Muscle layer of colon (tissue), 2 donors: ENCODE results near the gene MPND.

Experiments used
- H3K27ac ChIP-seq: one replicate; pipeline ENCODE4 v1.7.0; 2013; ENCODE audit warnings: low read depth, mild to moderate bottlenecking, low read length, moderate library complexity
- H3K27me3 ChIP-seq, 2 donors: one replicate each; pipeline ENCODE4 v1.7.0; 2013; ENCODE audit warnings: low read length in 2 of 2, mild to moderate bottlenecking in 2 of 2; ENCODE audit not compliant: insufficient read depth in 2 of 2, control insufficient read depth in 1 of 2
- H3K36me3 ChIP-seq: one replicate; pipeline ENCODE4 v1.7.0; 2013; ENCODE audit warnings: mild to moderate bottlenecking, low read length; ENCODE audit not compliant: insufficient read depth
- H3K4me1 ChIP-seq: one replicate; pipeline ENCODE4 v1.7.0; 2013; ENCODE audit warnings: mild to moderate bottlenecking, low read length; ENCODE audit not compliant: insufficient read depth
- H3K4me3 ChIP-seq, 2 donors: one replicate each; pipeline ENCODE4 v1.7.0; 2013; ENCODE audit warnings: low read length in 2 of 2, low read depth in 1 of 2, mild to moderate bottlenecking in 1 of 2, moderate library complexity in 1 of 2
- H3K9ac ChIP-seq: one replicate; pipeline ENCODE4 v1.7.0; 2013; ENCODE audit warnings: low read length
- H3K9me3 ChIP-seq: one replicate; pipeline ENCODE4 v1.7.0; 2013; ENCODE audit warnings: mild to moderate bottlenecking, low read length
- donor health status: abdominal sarcoma.
- donor health status: Adenocarcinoma of cecum.

Gene MPND

GRCh38 chr19:4343370-4344307 is at the start of gene MPND:
TSS of gene MPND (plus strand) at chr19:4343562. CDS start at chr19:4343594, 32 bp downstream.
- Histone ChIP-seq H3K36me3 (peaks cover 11% of the 10 kb centered on the region), H3K9ac (peak within 1 kb of the TSS; percentile 72), H3K4me3 (peak within 1 kb of the TSS; percentile 74 to 88), H3K27me3 (no peaks in the 10 kb centered on the region), H3K4me1 (peaks cover 12% of the 10 kb centered on the region), H3K27ac (peak within 1 kb of the TSS; percentile 98), H3K9me3 (no peaks in the 10 kb centered on the region)

GRCh38 chr19:4294389-4294788 is 49.0 kb upstream of the MPND start:
- Histone ChIP-seq H3K9ac (no peak overlapping the region), H3K27me3 (peaks cover 0 to 3% of the 10 kb centered on the region in 2 donors), H3K36me3 (no peaks in the 10 kb centered on the region), H3K4me3 (no peak overlapping the region), H3K9me3 (no peaks in the 10 kb centered on the region), H3K4me1 (no peaks in the 10 kb centered on the region), H3K27ac (no peak overlapping the region)

- Histone ChIP-seq H3K27me3 (peaks cover 0 to 3% of the 10 kb centered on the region in 2 donors), H3K9me3 (no peaks in the 10 kb centered on the region), H3K36me3 (no peaks in the 10 kb centered on the region), H3K4me3 (no peak overlapping the region), H3K9ac (no peak overlapping the region), H3K4me1 (no peaks in the 10 kb centered on the region), H3K27ac (no peak overlapping the region)
These were observed 47.2 kb upstream of the MPND start for GRCh38 chr19:4295972-4296771.

- H3K4me3 ChIP-seq: no peak overlapping the region
- H3K27me3 ChIP-seq: peaks cover 0 to 3% of the 10 kb centered on the region in 2 donors
- H3K27ac ChIP-seq: no peak overlapping the region
These were observed 45.2 kb upstream of the MPND start for GRCh38 chr19:4297901-4298809.

GRCh38 chr19:4298810-4299550 is 44.4 kb upstream of the MPND start:
- Histone ChIP-seq H3K36me3 (no peaks in the 10 kb centered on the region), H3K27ac (no peak overlapping the region), H3K27me3 (peaks cover 1 to 5% of the 10 kb centered on the region in 2 donors), H3K9ac (no peak overlapping the region), H3K9me3 (no peaks in the 10 kb centered on the region), H3K4me1 (no peaks in the 10 kb centered on the region), H3K4me3 (no peak overlapping the region)

More at GRCh38 chr19:4297901-4298809, 45.2 kb upstream of the MPND start:
- Histone ChIP-seq H3K9ac (no peak overlapping the region), H3K4me1 (no peaks in the 10 kb centered on the region), H3K36me3 (no peaks in the 10 kb centered on the region), H3K9me3 (no peaks in the 10 kb centered on the region)

- H3K4me1 ChIP-seq: no peaks in the 10 kb centered on the region
- no peaks in the 10 kb centered on the region for H3K36me3 ChIP-seq
- H3K9ac ChIP-seq: no peak overlapping the region
- H3K27me3 ChIP-seq: peaks cover 4 to 14% of the 10 kb centered on the region in 2 donors
- no peak overlapping the region for H3K4me3 ChIP-seq
- H3K9me3 ChIP-seq: no peaks in the 10 kb centered on the region
- H3K27ac ChIP-seq: no peak overlapping the region
These were observed 42.8 kb upstream of the MPND start for GRCh38 chr19:4300589-4300988.

- Histone ChIP-seq H3K27ac (no peak overlapping the region), H3K4me1 (no peaks in the 10 kb centered on the region), H3K4me3 (no peak overlapping the region), H3K27me3 (peaks cover 4 to 15% of the 10 kb centered on the region in 2 donors), H3K9me3 (no peaks in the 10 kb centered on the region), H3K36me3 (no peaks in the 10 kb centered on the region), H3K9ac (no peak overlapping the region)
These were observed 41.6 kb upstream of the MPND start for GRCh38 chr19:4301590-4302242.

GRCh38 chr19:4302243-4302640 is 41.1 kb upstream of the MPND start, which contains the start of gene TMIGD2:
TSS of gene TMIGD2 (minus strand) at chr19:4302389. CDS start at chr19:4302385, 4 bp downstream.
- Histone ChIP-seq H3K27ac (no peak within 1 kb of the TSS), H3K9me3 (no peaks in the 10 kb centered on the region), H3K27me3 (peaks cover 4 to 15% of the 10 kb centered on the region in 2 donors), H3K36me3 (no peaks in the 10 kb centered on the region), H3K4me3 (no peak within 1 kb of the TSS), H3K4me1 (no peaks in the 10 kb centered on the region), H3K9ac (no peak within 1 kb of the TSS)

- Histone ChIP-seq H3K27ac (no peak overlapping the region), H3K9me3 (no peaks in the 10 kb centered on the region), H3K9ac (no peak overlapping the region), H3K27me3 (peaks cover 4 to 15% of the 10 kb centered on the region in 2 donors), H3K4me3 (peak overlapping the region in 1 of 2 donors; percentile 1), H3K4me1 (no peaks in the 10 kb centered on the region), H3K36me3 (no peaks in the 10 kb centered on the region)
These were observed 39.4 kb upstream of the MPND start for GRCh38 chr19:4303819-4304537.
